ENCODE data around the gene FKBP15.
A peak's percentile ranks its signal among the peaks of the same experiment; 100 is the strongest.
"Not testable (repeated sequence)": the region's sequence is repeated elsewhere in the genome, so short reads cannot be mapped to it uniquely, and the experiment has no call there.

Gene FKBP15, protein sequence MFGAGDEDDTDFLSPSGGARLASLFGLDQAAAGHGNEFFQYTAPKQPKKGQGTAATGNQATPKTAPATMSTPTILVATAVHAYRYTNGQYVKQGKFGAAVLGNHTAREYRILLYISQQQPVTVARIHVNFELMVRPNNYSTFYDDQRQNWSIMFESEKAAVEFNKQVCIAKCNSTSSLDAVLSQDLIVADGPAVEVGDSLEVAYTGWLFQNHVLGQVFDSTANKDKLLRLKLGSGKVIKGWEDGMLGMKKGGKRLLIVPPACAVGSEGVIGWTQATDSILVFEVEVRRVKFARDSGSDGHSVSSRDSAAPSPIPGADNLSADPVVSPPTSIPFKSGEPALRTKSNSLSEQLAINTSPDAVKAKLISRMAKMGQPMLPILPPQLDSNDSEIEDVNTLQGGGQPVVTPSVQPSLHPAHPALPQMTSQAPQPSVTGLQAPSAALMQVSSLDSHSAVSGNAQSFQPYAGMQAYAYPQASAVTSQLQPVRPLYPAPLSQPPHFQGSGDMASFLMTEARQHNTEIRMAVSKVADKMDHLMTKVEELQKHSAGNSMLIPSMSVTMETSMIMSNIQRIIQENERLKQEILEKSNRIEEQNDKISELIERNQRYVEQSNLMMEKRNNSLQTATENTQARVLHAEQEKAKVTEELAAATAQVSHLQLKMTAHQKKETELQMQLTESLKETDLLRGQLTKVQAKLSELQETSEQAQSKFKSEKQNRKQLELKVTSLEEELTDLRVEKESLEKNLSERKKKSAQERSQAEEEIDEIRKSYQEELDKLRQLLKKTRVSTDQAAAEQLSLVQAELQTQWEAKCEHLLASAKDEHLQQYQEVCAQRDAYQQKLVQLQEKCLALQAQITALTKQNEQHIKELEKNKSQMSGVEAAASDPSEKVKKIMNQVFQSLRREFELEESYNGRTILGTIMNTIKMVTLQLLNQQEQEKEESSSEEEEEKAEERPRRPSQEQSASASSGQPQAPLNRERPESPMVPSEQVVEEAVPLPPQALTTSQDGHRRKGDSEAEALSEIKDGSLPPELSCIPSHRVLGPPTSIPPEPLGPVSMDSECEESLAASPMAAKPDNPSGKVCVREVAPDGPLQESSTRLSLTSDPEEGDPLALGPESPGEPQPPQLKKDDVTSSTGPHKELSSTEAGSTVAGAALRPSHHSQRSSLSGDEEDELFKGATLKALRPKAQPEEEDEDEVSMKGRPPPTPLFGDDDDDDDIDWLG

DNA sequence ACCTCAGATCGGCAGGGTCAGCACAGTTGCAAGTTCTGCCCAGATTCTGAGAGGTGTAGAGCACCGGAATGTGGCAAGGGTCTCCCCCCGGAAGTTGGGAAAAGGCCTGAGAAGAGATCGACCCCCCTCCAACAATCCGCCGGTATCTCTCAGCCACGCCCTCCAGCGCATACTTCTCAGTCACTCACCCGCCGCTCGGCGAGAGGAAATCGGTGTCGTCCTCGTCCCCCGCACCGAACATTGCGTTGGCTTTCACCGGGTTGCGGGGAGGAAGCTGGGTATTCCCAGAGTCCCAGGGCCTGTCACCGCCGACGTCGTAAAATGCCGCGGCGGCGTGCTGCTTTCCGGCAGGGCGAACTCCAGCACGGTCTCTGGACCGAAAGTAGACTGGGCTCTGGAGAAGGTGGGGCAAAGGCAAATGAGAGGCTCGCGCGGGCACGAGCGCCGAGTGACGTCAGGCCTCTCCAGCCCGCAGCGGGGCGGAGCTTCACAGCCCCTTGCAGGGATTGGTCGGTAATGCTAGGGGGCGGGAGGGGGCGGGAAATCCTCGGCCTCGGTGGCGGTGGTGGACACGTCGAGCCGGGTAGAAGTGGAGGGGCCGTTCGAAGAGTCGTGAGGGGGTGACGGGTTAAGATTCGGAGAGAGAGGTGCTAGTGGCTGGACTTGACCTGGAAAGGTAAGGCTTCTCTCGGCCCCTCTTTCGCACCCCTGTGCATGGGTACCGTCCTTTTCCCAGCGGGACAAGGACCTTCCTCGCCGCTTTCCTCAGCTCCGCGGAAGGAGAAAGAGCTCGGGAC, at the start of gene FKBP15, which contains the start of gene SLC31A1:
Gene FKBP15, minus strand, starts transcription at position 275 of the 797 bp plus-strand sequence. Its CDS starts 34 bp downstream, at position 241.
Gene SLC31A1, plus strand, starts transcription at position 542 of the 797 bp plus-strand sequence. CDS start 34,605 bp downstream, outside the sequence.
- DNase-seq, result peak; percentile 93

DNA sequence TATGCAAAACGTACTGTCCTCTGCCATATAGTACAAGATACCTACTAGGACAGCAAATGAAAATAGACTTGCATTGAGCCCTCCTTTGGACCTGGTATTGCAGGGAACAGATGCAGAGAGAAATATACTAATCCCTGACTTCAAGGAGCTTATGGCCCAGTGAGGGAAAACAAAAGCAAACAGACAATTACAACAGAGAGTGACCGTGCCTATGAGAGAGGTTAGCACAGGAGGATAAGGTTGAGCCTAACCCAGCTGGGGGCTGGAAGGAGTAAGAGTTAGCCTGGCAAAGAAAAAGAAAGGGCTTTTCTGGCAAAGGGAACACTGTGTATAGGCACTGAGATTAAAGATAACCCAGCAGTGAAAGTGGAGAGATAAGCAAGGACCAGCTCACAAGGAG, 48.8 kb upstream of the FKBP15 start:
- DNase-seq, result no peak

DNA sequence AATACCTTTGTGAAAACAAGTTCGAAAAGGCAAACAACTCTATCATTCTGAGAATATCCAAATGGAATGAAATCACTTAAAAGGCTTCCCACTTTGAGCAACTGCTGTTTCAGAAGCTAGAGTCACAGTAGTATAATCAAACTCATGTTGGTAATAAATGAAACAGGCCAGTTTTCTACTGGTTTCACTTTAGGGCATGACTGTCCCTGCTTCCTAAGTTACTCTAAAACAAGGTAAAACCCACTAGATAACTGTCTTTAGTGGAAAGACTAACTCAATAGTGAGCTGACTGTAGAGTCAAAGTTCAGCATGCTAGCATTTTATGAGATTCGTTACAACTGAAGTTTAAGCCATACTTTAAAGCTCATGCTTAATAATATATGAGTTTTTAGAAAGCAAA, 48.3 kb upstream of the FKBP15 start:
- no peak for DNase-seq

DNA sequence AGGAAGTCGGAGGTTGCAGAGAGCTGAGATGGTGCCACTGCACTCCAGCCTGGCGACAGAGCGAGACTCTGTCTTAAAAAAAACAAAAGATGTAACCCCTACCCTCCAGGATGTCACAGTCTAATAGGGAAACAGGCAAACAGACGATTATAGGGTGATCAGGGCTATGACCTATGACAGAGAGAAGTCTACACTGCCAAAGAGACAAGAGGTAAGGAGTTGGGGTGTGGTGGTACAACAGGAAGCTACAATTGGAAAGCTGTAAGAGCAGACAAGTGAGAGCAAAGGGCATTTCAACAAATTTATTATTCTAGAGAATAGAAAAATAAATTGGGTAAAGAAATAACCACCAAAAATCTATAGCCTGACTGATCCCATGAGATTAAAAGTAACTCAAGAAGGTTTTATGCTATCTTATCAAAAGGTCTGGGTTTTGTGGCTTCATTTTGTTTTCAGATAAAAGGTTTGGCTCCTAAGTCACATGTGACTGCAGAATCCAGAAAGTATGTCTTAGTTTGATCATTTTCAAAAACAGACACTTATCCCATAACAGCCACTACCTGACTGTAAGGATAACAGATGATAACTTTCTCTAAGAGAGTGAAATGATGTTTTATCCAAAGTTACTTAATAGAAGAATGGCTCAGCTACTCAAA, 47.0 kb upstream of the FKBP15 start:
- no peak for DNase-seq

DNA sequence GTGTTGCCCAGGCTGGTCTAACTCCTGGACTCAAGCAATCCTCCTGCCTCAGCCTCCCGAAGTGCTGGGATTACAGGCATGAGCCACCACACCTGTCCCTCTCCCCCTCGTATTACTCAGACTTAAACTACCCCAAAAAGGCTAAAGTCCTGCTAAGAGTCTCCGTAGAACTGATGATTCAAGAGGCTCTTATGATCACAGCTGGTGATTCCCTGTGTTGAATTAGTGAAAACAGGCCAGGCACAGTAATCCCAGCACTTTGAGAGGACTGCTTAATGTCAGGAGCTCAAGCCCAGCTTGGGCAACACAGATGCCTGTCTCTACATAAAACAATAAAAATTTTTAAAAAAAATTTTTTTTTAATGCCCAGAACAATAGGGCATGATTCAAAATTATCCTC, 45.1 kb upstream of the FKBP15 start:
- DNase-seq, result no peak

DNA sequence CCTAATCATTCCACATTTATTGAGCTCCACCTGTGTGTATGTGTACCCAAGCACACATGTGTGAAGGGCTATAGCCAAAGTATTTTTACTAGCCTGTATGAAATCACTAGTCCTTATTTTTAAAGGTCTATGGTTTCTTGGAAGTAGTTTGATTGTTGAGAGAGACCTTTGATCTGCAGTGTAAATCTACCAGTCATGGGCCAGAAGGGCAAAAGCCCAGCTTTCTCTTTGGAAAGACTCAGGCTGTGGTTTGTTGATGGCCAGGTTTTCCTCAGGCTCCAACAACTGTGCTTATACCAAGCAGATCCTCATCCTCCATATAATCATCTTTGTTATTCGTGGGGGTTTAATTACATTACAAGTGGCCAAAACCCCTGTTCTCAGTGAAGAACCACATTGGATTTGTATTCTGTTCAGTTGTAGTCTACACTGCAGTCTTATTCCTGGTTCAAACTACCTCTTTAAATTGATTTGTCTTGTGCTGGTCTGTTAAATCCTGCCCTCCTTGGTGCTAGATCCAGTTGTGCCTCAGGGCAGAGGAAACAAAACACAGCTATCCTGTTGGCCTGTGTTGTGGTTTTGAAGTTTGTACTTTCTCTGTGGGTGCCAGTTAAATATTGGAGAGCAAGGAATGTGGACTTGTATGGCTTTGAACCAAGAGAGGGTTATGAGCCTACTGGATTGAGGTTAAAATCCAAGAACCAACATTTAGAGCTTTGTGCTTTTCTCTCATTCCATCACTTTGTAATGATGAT, 41.0 kb upstream of the FKBP15 start:
- DNase-seq, result no peak

DNA sequence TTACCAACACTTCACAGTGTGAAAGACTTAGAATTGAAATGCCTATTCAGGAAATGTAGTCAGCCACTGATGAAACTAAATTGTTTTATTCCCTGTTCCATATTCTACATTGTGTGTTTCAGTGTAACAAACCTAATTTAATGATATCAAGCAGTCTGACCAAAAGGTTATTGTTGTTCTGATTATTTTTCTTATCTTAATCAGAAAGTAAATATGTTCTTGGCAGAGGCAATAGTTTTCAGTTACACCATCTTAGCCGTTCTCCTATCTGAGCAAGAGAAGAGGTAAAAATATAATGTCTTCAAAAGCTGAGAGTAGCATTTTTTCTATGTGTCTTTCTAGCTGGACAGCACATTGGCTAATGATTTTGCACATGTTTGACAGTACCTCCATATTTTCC, 37.2 kb upstream of the FKBP15 start:
- DNase-seq, result no peak

DNA sequence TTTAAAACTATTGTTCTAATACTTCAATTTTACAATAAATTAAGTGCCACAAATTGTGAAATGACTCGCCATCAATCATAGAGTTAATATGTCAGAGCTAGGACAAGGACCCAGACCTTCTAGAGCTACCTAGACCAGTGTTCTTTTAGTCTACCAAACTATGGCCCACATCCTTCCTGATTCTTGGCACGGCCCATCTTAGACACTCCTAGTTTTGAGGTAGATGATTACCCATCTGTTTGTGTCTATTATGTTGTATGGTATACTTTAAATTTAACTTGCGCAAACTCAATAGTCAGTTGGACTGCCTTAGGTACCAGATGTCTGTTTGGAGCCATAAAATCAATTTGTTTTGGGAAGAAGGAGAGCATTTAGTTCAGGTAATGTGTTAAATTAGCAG, 36.8 kb upstream of the FKBP15 start:
- DNase-seq, result no peak

DNA sequence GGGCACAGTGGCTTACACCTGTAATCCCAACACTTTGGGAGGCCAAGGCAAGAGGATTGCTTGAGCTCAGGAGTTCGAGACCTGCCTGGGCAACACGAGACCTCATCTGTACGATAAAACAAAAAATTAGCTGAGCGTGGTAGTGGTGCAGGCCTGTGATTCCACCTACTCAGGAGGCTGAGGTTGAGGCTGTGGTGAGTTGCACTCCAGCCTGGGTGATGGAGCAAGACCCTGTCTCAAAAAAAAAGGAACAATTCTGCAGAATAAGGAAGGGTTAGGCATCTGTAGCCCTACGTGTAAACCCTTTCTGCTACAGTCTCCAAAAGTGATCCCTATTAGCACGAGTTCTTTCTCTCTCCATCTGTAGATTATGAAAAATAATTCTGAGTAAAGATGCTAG, 34.4 kb upstream of the FKBP15 start:
- DNase-seq, result no peak

DNA sequence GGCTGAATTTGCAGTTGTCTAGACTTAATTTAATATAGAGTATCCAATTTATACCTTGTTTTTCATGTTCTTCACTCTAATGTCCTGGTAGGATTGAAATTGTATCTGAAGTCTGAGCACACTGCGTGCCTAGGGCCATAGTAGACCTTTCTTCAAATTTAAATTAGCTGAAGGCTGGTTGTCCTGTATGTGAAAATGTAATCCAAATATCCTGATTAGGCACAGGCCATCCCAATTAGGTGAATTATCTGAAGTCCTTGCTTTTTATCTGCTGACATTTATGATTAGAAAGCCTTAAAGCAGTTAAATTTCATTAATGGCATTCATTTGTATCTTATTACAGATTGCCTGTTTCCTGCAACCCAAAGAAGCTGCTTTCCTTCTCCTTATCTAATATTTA, 33.9 kb upstream of the FKBP15 start:
- DNase-seq, result no peak

DNA sequence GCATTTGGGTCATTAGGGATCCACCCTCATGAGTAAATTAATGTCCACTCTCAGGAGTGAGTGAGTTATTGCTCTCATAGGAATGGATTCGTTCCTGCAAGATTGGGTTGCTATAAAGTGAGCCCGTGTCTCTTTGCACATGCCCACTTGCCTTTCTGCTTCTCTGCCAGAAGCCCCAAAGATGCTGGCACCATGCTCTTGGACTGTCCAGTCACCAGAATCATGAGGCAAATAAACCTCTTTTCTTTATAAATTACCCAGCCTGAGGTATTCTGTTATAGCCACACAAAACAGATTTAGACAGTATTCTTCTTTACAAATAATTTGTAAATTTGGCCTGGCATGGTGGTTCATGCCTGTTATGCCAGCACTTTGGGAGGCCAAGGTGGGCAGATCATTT, 29.7 kb upstream of the FKBP15 start:
- no peak for DNase-seq

DNA sequence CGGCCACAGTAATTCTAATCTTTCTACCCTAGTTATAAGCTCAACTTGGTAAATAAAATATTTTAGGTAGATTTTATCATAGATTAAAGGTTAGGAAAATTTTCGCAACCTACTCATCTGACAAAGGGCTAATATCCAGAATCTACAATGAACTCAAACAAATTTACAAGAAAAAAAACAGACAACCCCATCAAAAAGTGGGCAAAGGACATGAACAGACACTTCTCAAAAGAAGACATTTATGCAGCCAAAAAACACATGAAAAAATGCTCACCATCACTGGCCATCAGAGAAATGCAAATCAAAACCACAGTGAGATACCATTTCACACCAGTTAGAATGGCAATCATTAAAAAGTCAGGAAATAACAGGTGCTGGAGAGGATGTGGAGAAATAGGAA, 28.6 kb upstream of the FKBP15 start:
- not testable (repeated sequence) for DNase-seq

DNA sequence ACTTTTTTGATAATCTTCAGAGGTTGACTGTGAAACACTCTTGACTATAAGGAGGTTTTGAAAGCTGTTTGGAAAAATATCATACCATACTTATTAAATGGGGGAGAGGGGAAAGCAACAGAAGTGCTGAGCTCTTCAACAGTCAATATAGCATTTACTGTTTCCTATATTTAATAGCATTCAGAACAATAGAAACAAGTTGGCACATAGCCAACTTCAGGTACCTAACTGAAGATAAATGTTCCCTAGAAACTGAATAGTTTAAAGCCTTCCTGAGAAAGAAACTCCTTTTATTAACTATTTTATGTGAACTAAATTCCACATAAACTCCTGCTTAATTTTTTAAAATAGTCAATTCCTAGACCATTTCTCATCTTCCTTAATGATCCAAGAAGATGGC, 26.6 kb upstream of the FKBP15 start:
- DNase-seq, result no peak

DNA sequence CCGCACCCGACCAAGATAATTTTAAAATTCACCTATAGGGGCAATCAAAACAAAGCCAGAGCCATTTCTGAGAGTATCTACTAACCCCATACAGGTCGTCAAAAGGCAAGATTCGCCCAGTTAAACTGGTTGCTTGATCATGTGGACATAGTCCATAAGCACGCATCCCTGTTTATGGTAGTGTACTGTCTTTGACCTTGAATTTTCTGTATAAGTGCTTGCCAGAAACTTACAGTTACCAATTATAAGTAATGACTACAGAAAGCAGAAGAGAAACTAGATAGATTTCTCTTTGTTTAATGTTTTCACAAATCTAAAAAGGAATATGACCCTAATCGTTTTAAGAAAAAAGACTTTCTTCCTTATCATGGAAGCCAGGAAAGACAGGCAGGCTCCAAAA, 25.9 kb upstream of the FKBP15 start:
- no peak for DNase-seq

DNA sequence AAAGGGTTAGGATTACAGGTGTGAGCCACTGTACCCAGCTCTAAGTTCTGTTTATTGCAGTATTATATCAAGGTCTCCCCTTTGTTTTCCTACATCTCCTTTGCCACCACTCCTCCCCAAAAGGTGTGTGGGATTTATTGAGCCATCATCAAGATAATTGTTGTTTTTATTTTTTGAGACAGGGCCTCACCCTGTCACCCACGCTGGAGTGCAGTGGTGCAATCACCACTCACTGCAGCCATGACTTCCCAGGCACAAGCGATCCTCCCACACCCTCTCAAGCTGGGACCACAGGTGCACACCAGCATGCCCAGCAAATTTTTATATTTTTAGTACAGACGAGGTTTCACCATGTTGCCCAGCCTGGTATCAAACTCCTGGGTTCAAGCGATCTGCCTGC, 24.8 kb upstream of the FKBP15 start:
- DNase-seq, result no peak

DNA sequence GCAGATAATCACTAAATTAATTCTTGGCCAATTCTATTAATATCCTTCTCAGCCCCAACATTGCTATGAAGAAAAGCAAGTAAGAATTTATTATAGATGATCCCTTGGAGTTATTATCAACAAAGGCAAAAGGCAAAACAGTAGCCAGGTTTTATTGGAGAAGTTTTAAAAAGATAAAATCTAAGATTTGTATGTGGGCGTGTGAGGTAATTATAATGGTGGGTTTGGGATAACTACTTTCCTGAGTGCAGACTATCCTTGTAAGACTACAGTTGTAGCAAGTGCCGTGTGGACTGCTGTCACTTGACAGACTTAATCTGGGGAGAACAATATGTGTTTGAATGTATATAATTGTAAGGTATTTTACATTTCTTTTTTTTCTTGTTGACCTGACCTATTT, 23.5 kb upstream of the FKBP15 start:
- DNase-seq, result no peak

DNA sequence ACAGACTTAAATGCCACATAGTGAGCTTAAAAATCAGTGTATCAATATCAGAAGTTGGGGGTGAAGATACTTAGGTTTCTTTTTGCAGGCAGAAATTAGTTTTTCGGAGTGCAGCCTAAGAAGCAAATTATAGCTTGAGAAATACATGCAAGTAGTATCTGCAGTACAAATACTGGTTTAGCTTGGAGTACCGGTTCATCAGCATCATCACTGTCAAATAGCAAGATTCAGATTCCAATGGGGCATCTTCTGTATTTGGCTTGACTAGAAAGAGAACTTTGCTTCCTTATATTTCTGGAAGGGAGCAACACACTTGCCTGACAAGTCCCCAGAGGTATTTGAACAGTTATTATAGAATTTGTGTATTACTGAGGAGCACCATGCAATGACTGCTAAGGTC, 20.1 kb upstream of the FKBP15 start:
- no peak for DNase-seq

DNA sequence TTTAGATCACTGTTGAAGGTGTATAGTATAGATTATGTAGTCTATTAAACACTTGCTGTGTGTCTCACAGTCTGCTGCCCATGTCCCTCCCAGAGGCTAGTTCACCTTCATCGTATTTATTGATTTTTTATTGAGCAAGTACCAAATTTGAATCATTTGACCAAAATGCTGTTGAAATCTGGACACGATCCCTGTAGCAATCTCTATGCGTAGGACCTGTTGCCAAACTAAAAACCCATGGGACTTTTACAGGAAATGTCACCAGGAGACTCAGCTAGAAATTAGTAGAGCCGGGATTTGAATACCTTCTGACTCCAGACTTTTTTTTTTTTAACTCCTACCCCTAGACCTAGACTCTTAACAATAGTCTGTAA, 17.8 kb upstream of the FKBP15 start:
- DNase-seq, result no peak

DNA sequence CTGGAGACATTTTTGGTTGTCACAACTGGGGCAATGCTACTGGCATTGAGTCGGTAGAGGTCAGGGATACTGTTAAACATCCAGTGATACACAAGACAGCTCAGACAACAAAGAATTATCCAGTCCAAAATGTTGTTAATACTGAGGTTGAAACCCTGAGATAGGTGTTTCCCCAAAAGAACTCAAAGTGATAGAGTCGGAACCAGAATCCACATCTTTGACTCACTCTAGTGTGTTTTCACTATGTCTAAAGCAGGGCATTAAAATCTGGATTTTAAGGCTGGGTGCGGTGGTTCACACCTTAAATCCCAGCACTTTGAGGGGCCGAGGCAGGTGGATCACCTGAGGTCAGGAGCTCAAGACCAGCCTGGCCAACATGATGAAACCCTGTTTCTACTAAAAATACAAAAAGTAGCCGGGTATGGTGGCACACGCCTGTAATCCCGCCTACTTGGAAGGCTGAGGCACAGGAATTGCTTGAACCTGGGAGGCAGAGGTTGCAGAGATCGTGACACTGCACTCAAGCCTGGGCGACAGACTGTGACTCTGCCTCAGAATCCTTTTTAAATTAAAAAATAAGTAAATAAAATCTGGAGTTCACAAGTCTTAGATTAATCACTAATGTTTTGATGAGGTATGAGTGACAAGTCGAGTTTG, 17.3 kb upstream of the FKBP15 start:
- no peak for DNase-seq

DNA sequence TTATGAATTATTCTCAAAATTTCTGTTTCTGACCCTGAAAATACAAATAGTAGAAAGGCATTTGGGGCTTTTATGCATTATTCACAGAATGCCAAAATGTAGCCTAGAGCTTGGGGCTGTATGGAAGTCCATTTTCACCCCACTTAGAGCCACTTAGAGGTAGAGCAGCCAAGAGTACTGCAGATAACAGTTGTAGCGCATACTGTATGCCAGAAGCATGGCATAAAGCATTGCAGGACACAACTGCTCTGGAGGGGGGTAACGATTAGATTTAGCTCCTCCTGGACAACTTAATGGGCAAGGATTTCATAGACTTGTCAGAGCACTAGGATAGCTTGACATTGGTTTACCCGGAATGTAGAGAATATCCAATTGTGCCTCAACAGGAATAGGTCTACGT, 15.9 kb upstream of the FKBP15 start:
- no peak for DNase-seq

Measured in NCI-H510A (cell line).